ENCODE measurements around the gene LIAS. TPM values are rescaled to one million over a fixed set of nuclear protein-coding genes. Genes with fewer than 3 reads are reported as not detected.

LIAS gene
- total and polyA plus RNA-seq, 2 donors (not counting 1 experiment from before 2014, with no cell fraction given), result 12.0 to 20.9 TPM

GRCh38 chr4:39490322-39490721 is 31.5 kb downstream of the LIAS start:
- WGBS (ENCODE audit: insufficient coverage), result no CpG with 5 or more reads among the region's 2 CpGs
- H3K4me3 ChIP-seq (ENCODE audit: control extremely low read depth in 1 of 5, extremely low read depth in 1 of 5, insufficient read depth in 1 of 5, low read depth in 2 of 5, low read length in 4 of 5), result no peak overlapping the region
- no peak overlapping the region for H2AFZ ChIP-seq (ENCODE audit: insufficient read depth, low read depth, low read length, poor library complexity, severe bottlenecking)
- peaks cover 0 to under 1% (median 0%) of the 10 kb centered on the region in 3 donors for H3K9me3 ChIP-seq (ENCODE audit: control extremely low read depth in 1 of 3, control insufficient read depth in 2 of 3, insufficient read depth in 1 of 3, low read length in 2 of 3)
- Mint-ChIP-seq H3K9me3 (ENCODE audit: insufficient read depth) (no peaks in the 10 kb centered on the region), H3K27me3 (no peaks in the 10 kb centered on the region), H3K4me3 (no peak overlapping the region), H3K27ac (no peak overlapping the region), H3K4me1 (peaks cover 4% of the 10 kb centered on the region)
- POLR2A ChIA-PET, result no interaction called here
- ATAC-seq (ENCODE audit: low read depth) (no peak), DNase-seq (no peak)
- no peak for TF ChIP-seq CTCF (IDR thresholded peaks at IDR 0.05)
- no peak for TF ChIP-seq EZH2 (IDR thresholded peaks at IDR 0.05; ENCODE audit: borderline replicate concordance, insufficient read depth, low read depth, low read length, poor library complexity, severe bottlenecking)
- H3K36me3 ChIP-seq (replicated peaks in 1 of 2; ENCODE audit: control extremely low read depth in 1 of 2, control insufficient read depth in 1 of 2, extremely low read depth in 1 of 2, insufficient read depth in 2 of 2, low read length in 1 of 2), result no peaks in the 10 kb centered on the region
- no peak overlapping the region for H3K4me2 ChIP-seq (replicated peaks; ENCODE audit: low read depth, low read length, poor library complexity, severe bottlenecking)
- no peak overlapping the region for H3K27ac ChIP-seq (ENCODE audit: low read length in 2 of 2)
- H3K4me1 ChIP-seq (ENCODE audit: control insufficient read depth in 2 of 2, insufficient read depth in 2 of 2, low read length in 2 of 2), result no peaks in the 10 kb centered on the region
- no peak overlapping the region for H3K9ac ChIP-seq (ENCODE audit: low read length)
- CTCF ChIA-PET, result no interaction called here
- H3K27me3 ChIP-seq (replicated peaks in 1 of 4; ENCODE audit: control extremely low read depth in 1 of 4, control insufficient read depth in 3 of 4, insufficient read depth in 4 of 4, low read length in 3 of 4), result peaks cover 0 to 2% (median 0%) of the 10 kb centered on the region in 4 experiments
- intact Hi-C loops (cut with micrococcal nuclease), result no loop called here
- no peaks in the 10 kb centered on the region for H3K79me2 ChIP-seq (ENCODE audit: control insufficient read depth, insufficient read depth, low read length)
- no peaks in the 10 kb centered on the region for H4K20me1 ChIP-seq (ENCODE audit: control insufficient read depth, insufficient read depth, low read length, poor library complexity, severe bottlenecking)

DNA sequence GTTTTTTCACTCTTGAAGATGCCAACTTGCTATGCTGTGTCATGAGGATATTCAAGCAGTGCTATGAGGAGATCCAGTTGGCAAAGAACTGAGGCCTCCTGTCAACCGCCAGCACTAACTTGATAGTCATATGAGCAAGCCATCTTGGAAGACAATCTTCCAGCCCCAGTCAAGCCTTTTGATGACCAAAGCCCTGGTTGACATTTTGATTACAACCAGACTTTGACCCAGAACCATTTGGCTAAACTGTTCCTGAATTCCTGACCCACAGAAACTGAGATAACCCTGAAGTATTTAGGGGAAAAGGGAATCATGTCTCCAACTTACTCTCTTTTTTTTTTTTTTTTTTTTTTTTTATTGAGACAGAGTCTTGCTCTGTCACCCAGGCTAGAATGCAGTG is 35.5 kb downstream of the LIAS start:
- H3K27me3 Mint-ChIP-seq, result no peaks in the 10 kb centered on the region
- peaks cover 4% of the 10 kb centered on the region for H3K4me1 Mint-ChIP-seq
- Histone ChIP-seq H2AFZ (ENCODE audit: insufficient read depth, low read depth, low read length, poor library complexity, severe bottlenecking) (no peak overlapping the region), H4K20me1 (ENCODE audit: control insufficient read depth, insufficient read depth, low read length, poor library complexity, severe bottlenecking) (no peaks in the 10 kb centered on the region), H3K4me3 (ENCODE audit: control extremely low read depth in 1 of 5, extremely low read depth in 1 of 5, insufficient read depth in 1 of 5, low read depth in 2 of 5, low read length in 4 of 5) (no peak overlapping the region), H3K79me2 (ENCODE audit: control insufficient read depth, insufficient read depth, low read length) (no peaks in the 10 kb centered on the region), H3K27me3 (replicated peaks in 1 of 4; ENCODE audit: control extremely low read depth in 1 of 4, control insufficient read depth in 3 of 4, insufficient read depth in 4 of 4, low read length in 3 of 4) (no peaks in the 10 kb centered on the region), H3K4me2 (replicated peaks; ENCODE audit: low read depth, low read length, poor library complexity, severe bottlenecking) (no peak overlapping the region), H3K4me1 (ENCODE audit: control insufficient read depth in 2 of 2, insufficient read depth in 2 of 2, low read length in 2 of 2) (no peaks in the 10 kb centered on the region), H3K36me3 (replicated peaks in 1 of 2; ENCODE audit: control extremely low read depth in 1 of 2, control insufficient read depth in 1 of 2, extremely low read depth in 1 of 2, insufficient read depth in 2 of 2, low read length in 1 of 2) (peaks cover 3 to 5% of the 10 kb centered on the region in 2 experiments), H3K9ac (ENCODE audit: low read length) (no peak overlapping the region), H3K27ac (ENCODE audit: low read length in 2 of 2) (no peak overlapping the region), H3K9me3 (ENCODE audit: control extremely low read depth in 1 of 3, control insufficient read depth in 2 of 3, insufficient read depth in 1 of 3, low read length in 2 of 3) (no peaks in the 10 kb centered on the region)
- CTCF ChIA-PET, result no interaction called here
- TF ChIP-seq CTCF (IDR thresholded peaks at IDR 0.05) (no peak), EZH2 (IDR thresholded peaks at IDR 0.05; ENCODE audit: borderline replicate concordance, insufficient read depth, low read depth, low read length, poor library complexity, severe bottlenecking) (no peak)
- ATAC-seq (ENCODE audit: low read depth) (no peak), DNase-seq (no peak)
- H3K4me3 Mint-ChIP-seq, result no peak overlapping the region
- no peaks in the 10 kb centered on the region for H3K9me3 Mint-ChIP-seq (ENCODE audit: insufficient read depth)
- intact Hi-C loops (cut with micrococcal nuclease), result no loop called here
- POLR2A ChIA-PET, result no interaction called here
- WGBS (ENCODE audit: insufficient coverage), result 100% methylated on average over 1 of the region's 1 CpG
- no peak overlapping the region for H3K27ac Mint-ChIP-seq
